Measurements from ENCODE around the gene DOLPP1.

- TF ChIP-seq CTCF (IDR thresholded peaks at IDR 0.05; ENCODE audit: insufficient read depth, low read length, poor library complexity, severe bottlenecking) (no peak), EZH2phosphoT487 (conservative IDR thresholded peaks at IDR 0.05; ENCODE audit: low read length) (no peak)
Measured at GRCh38 chr9:129073404-129073803, 7.5 kb upstream of the DOLPP1 start.

Data from SU-DHL-6 (cell line).